ENCODE measurements around the gene CYP17A1. TPM values are rescaled to one million over a fixed set of nuclear protein-coding genes. Genes with fewer than 3 reads are reported as not detected.

Gene CYP17A1
- total and polyA plus RNA-seq, 7 experiments from 2014 or later, result not detected

- ATAC-seq (peak; percentile 55), DNase-seq (no peak)
- Histone ChIP-seq H3K27ac (ENCODE audit: low read depth, low read length) (no peak overlapping the region), H3K4me1 (ENCODE audit: control insufficient read depth in 2 of 2, insufficient read depth in 2 of 2, low read length in 2 of 2) (no peaks in the 10 kb centered on the region), H3K36me3 (ENCODE audit: control insufficient read depth in 2 of 3, insufficient read depth in 3 of 3, low read length in 3 of 3) (peaks cover 0 to 17% (median 0%) of the 10 kb centered on the region in 3 experiments), H3K4me3 (ENCODE audit: low read length) (no peak overlapping the region), H3K27me3 (ENCODE audit: control insufficient read depth in 2 of 2, insufficient read depth in 2 of 2, low read length in 2 of 2) (no peaks in the 10 kb centered on the region), H3K9me3 (ENCODE audit: control insufficient read depth in 2 of 3, low read length in 3 of 3) (no peaks in the 10 kb centered on the region)
- intact Hi-C loops (cut with micrococcal nuclease), result no loop called here
- H3K9me3 Mint-ChIP-seq, result no peaks in the 10 kb centered on the region
- H3K36me3 Mint-ChIP-seq, result peaks cover 0 to 13% (median 4%) of the 10 kb centered on the region in 5 donors
- no peaks in the 10 kb centered on the region for H3K27me3 Mint-ChIP-seq
- no peak overlapping the region for H3K4me3 Mint-ChIP-seq
- H3K4me1 Mint-ChIP-seq, result peaks cover 0 to 11% (median 0%) of the 10 kb centered on the region in 7 donors
- POLR2A ChIA-PET, result no interaction called here
- peak overlapping the region in 1 of 9 donors; percentile 36 for H3K27ac Mint-ChIP-seq
- CTCF ChIA-PET, result no interaction called here
Observed at GRCh38 chr10:102819054-102819453, 18.2 kb downstream of the CYP17A1 start.

GRCh38 chr10:102817175-102817574 lies 20.0 kb downstream of the CYP17A1 start:
- Histone ChIP-seq H3K4me3 (ENCODE audit: low read length) (no peak overlapping the region), H3K27me3 (ENCODE audit: control insufficient read depth in 2 of 2, insufficient read depth in 2 of 2, low read length in 2 of 2) (no peaks in the 10 kb centered on the region), H3K4me1 (ENCODE audit: control insufficient read depth in 2 of 2, insufficient read depth in 2 of 2, low read length in 2 of 2) (no peaks in the 10 kb centered on the region), H3K36me3 (ENCODE audit: control insufficient read depth in 2 of 3, insufficient read depth in 3 of 3, low read length in 3 of 3) (peaks cover under 1 to 35% (median 2%) of the 10 kb centered on the region in 3 experiments), H3K9me3 (ENCODE audit: control insufficient read depth in 2 of 3, low read length in 3 of 3) (no peaks in the 10 kb centered on the region), H3K27ac (ENCODE audit: low read depth, low read length) (no peak overlapping the region)
- CTCF ChIA-PET, result no interaction called here
- H3K4me1 Mint-ChIP-seq, result peaks cover 4 to 20% (median 6%) of the 10 kb centered on the region in 7 donors
- POLR2A ChIA-PET, result no interaction called here
- H3K4me3 Mint-ChIP-seq, result no peak overlapping the region
- no peaks in the 10 kb centered on the region for H3K9me3 Mint-ChIP-seq
- intact Hi-C loops (cut with micrococcal nuclease), result no loop called here
- ATAC-seq, result no peak
- no peak overlapping the region for H3K27ac Mint-ChIP-seq
- no peaks in the 10 kb centered on the region for H3K27me3 Mint-ChIP-seq
- H3K36me3 Mint-ChIP-seq, result peaks cover 0 to 18% (median 14%) of the 10 kb centered on the region in 5 donors
- no peak for DNase-seq

GRCh38 chr10:102815790-102816549 lies 21.2 kb downstream of the CYP17A1 start:
- Histone ChIP-seq H3K27ac (ENCODE audit: low read depth, low read length) (no peak overlapping the region), H3K4me1 (ENCODE audit: control insufficient read depth in 2 of 2, insufficient read depth in 2 of 2, low read length in 2 of 2) (no peaks in the 10 kb centered on the region), H3K9me3 (ENCODE audit: control insufficient read depth in 2 of 3, low read length in 3 of 3) (no peaks in the 10 kb centered on the region), H3K36me3 (ENCODE audit: control insufficient read depth in 2 of 3, insufficient read depth in 3 of 3, low read length in 3 of 3) (peaks cover 5 to 47% (median 7%) of the 10 kb centered on the region in 3 experiments), H3K27me3 (ENCODE audit: control insufficient read depth in 2 of 2, insufficient read depth in 2 of 2, low read length in 2 of 2) (no peaks in the 10 kb centered on the region), H3K4me3 (ENCODE audit: low read length) (no peak overlapping the region)
- intact Hi-C loops (cut with micrococcal nuclease), result no loop called here
- ChIA-PET POLR2A (no interaction called here), CTCF (interaction anchor here (0.6 kb wide), 1 partner anchor 649 kb away, joined by 6 read pairs; no protein-coding TSS in a partner anchor)
- Mint-ChIP-seq H3K27ac (peak overlapping the region in 6 of 9 donors; percentile 21 to 63 (median 42)), H3K4me1 (peaks cover 8 to 24% (median 10%) of the 10 kb centered on the region in 7 donors), H3K4me3 (no peak overlapping the region), H3K9me3 (no peaks in the 10 kb centered on the region), H3K36me3 (peaks cover 0 to 22% (median 17%) of the 10 kb centered on the region in 5 donors), H3K27me3 (no peaks in the 10 kb centered on the region)
- ATAC-seq, result peak; percentile 77
- DNase-seq, result no peak

- DNase-seq (no peak), ATAC-seq (no peak)
- no peaks in the 10 kb centered on the region for H3K9me3 Mint-ChIP-seq
- no peak overlapping the region for H3K27ac ChIP-seq (ENCODE audit: low read depth, low read length)
- H3K27me3 ChIP-seq (ENCODE audit: control insufficient read depth in 2 of 2, insufficient read depth in 2 of 2, low read length in 2 of 2), result no peaks in the 10 kb centered on the region
- no peaks in the 10 kb centered on the region for H3K27me3 Mint-ChIP-seq
- peaks cover 5 to 51% (median 10%) of the 10 kb centered on the region in 3 experiments for H3K36me3 ChIP-seq (ENCODE audit: control insufficient read depth in 2 of 3, insufficient read depth in 3 of 3, low read length in 3 of 3)
- CTCF ChIA-PET, result no interaction called here
- H3K27ac Mint-ChIP-seq, result peak overlapping the region in 3 of 9 donors; percentile 21 to 63 (median 54)
- no peaks in the 10 kb centered on the region for H3K4me1 ChIP-seq (ENCODE audit: control insufficient read depth in 2 of 2, insufficient read depth in 2 of 2, low read length in 2 of 2)
- POLR2A ChIA-PET, result no interaction called here
- peaks cover 8 to 24% (median 10%) of the 10 kb centered on the region in 7 donors for H3K4me1 Mint-ChIP-seq
- H3K36me3 Mint-ChIP-seq, result peaks cover 0 to 23% (median 17%) of the 10 kb centered on the region in 5 donors
- H3K9me3 ChIP-seq (ENCODE audit: control insufficient read depth in 2 of 3, low read length in 3 of 3), result no peaks in the 10 kb centered on the region
- intact Hi-C loops (cut with micrococcal nuclease), result no loop called here
- no peak overlapping the region for H3K4me3 Mint-ChIP-seq
- H3K4me3 ChIP-seq (ENCODE audit: low read length), result no peak overlapping the region
Observed at GRCh38 chr10:102814873-102815661, 22.1 kb downstream of the CYP17A1 start.

DNA sequence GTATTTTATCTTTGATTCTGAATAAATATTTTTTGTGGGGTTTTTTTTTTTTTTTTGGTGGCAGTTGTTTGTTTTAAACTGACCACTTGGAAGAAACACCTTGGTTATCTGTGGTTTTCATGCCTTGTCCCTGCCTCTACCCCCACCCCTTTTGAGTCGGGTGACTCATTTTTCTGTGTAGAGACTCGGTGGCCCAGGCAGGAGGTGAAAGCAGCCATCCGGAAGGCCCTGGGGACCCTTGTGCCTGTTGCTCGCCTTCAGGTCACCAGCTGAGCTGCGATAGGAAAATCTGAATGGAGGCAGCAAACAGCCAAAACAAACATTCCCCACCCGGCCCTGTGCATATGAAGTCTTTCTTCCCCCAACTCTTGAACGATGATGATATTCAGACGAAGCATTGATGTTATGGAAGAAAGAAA lies 22.8 kb downstream of the CYP17A1 start:
- H3K4me1 ChIP-seq (ENCODE audit: control insufficient read depth in 2 of 2, insufficient read depth in 2 of 2, low read length in 2 of 2), result no peaks in the 10 kb centered on the region
- intact Hi-C loops (cut with micrococcal nuclease), result no loop called here

DNA sequence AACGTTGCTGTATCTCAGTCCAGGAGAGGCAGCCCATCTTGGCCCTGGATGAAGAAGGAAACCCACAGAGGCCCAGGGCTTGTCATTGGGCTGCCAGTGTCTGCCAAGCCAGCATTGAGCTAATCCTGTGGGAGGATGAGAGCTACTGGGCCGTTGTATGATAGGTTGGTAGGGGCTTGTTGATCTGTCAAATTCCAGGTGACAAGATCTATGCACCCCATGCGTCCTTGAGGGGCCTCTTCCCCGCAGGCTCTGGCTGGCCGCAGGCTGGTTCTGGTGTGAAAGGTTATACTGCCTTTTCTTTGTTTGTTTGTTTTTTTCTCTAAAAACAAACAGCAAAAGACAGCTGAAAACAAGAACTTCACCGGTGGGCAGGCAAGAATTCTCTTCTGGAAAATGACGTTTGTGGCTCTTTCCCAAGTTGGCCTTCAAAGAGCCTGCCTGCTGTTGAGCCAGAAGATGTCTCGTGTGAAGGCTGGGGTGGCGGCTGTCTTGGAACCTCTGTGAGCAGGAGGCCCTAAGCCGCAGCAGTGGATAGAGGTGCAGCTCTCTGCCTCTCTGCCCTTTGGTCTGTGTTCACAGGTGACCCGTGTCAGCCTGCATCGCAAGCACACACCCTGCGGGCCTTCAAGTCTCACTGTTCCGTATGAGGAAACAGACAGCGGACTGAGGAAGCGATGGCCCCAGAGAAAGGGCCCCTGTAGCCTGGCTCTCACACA lies 23.3 kb downstream of the CYP17A1 start:
- Mint-ChIP-seq H3K27me3 (no peaks in the 10 kb centered on the region), H3K4me3 (no peak overlapping the region), H3K27ac (peak overlapping the region in 2 of 9 donors; percentile 29 to 85), H3K4me1 (peaks cover 8 to 23% (median 10%) of the 10 kb centered on the region in 7 donors), H3K9me3 (no peaks in the 10 kb centered on the region), H3K36me3 (peaks cover 0 to 27% (median 17%) of the 10 kb centered on the region in 5 donors)
- H3K4me1 ChIP-seq (ENCODE audit: control insufficient read depth in 2 of 2, insufficient read depth in 2 of 2, low read length in 2 of 2), result no peaks in the 10 kb centered on the region
- ATAC-seq (no peak), DNase-seq (no peak)
- peaks cover 5 to 59% (median 10%) of the 10 kb centered on the region in 3 experiments for H3K36me3 ChIP-seq (ENCODE audit: control insufficient read depth in 2 of 3, insufficient read depth in 3 of 3, low read length in 3 of 3)
- ChIA-PET POLR2A (no interaction called here), CTCF (no interaction called here)
- H3K9me3 ChIP-seq (ENCODE audit: control insufficient read depth in 2 of 3, low read length in 3 of 3), result no peaks in the 10 kb centered on the region
- intact Hi-C loops (cut with micrococcal nuclease), result no loop called here
- H3K4me3 ChIP-seq (ENCODE audit: low read length), result no peak overlapping the region
- H3K27ac ChIP-seq (ENCODE audit: low read depth, low read length), result peak overlapping the region; percentile 13
- no peaks in the 10 kb centered on the region for H3K27me3 ChIP-seq (ENCODE audit: control insufficient read depth in 2 of 2, insufficient read depth in 2 of 2, low read length in 2 of 2)

More for the DNA sequence above, 22.8 kb downstream of the CYP17A1 start:
- ChIA-PET POLR2A (no interaction called here), CTCF (no interaction called here)
- Histone ChIP-seq H3K27ac (ENCODE audit: low read depth, low read length) (no peak overlapping the region), H3K27me3 (ENCODE audit: control insufficient read depth in 2 of 2, insufficient read depth in 2 of 2, low read length in 2 of 2) (no peaks in the 10 kb centered on the region), H3K9me3 (ENCODE audit: control insufficient read depth in 2 of 3, low read length in 3 of 3) (no peaks in the 10 kb centered on the region), H3K4me3 (ENCODE audit: low read length) (no peak overlapping the region), H3K36me3 (ENCODE audit: control insufficient read depth in 2 of 3, insufficient read depth in 3 of 3, low read length in 3 of 3) (peaks cover 5 to 57% (median 10%) of the 10 kb centered on the region in 3 experiments)
- no peaks in the 10 kb centered on the region for H3K27me3 Mint-ChIP-seq
- no peak overlapping the region for H3K4me3 Mint-ChIP-seq
- H3K27ac Mint-ChIP-seq, result no peak overlapping the region
- H3K4me1 Mint-ChIP-seq, result peaks cover 8 to 24% (median 10%) of the 10 kb centered on the region in 7 donors
- ATAC-seq (no peak), DNase-seq (no peak)
- H3K9me3 Mint-ChIP-seq, result no peaks in the 10 kb centered on the region
- H3K36me3 Mint-ChIP-seq, result peaks cover 0 to 27% (median 17%) of the 10 kb centered on the region in 5 donors

All from naive thymus-derived CD4-positive, alpha-beta T cell (primary cell).